Measurements from ENCODE around the gene FAM181B.

The FAM181B gene, protein sequence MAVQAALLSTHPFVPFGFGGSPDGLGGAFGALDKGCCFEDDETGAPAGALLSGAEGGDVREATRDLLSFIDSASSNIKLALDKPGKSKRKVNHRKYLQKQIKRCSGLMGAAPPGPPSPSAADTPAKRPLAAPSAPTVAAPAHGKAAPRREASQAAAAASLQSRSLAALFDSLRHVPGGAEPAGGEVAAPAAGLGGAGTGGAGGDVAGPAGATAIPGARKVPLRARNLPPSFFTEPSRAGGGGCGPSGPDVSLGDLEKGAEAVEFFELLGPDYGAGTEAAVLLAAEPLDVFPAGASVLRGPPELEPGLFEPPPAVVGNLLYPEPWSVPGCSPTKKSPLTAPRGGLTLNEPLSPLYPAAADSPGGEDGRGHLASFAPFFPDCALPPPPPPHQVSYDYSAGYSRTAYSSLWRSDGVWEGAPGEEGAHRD
- total RNA-seq = 0.04 to 0.10 reads per million in 2 donors

DNA sequence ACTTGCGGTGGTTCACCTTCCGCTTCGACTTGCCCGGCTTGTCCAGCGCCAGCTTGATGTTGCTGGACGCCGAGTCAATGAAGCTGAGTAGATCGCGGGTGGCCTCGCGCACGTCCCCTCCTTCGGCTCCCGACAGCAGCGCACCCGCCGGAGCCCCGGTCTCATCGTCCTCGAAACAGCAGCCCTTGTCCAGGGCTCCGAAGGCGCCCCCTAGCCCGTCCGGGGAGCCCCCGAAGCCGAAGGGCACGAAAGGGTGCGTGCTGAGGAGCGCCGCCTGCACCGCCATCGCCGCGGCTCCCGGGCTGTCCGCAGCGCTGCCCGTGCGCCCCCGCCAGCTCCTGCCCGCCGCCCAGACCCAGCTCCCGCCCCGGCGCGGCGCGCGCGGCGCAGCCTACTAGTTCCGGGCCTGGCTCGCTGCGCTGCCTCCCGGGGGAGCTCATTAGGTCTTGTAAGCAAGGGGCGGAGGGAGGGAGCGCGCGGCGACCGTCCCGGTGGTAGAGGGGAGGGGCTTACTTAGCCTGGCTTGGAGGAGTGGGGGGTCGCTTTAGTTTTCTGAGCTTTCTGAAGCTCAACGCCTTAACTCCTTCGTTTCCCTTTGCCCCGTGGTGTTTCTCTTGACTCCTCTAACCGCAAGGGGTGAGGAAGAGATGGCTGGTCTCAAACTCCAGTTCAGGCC lies at the start of gene FAM181B:
TSS of gene FAM181B (minus strand) at position 421 of the 676 bp plus-strand sequence. CDS start at position 286, 135 bp downstream.
- no peak for DNase-seq

DNA sequence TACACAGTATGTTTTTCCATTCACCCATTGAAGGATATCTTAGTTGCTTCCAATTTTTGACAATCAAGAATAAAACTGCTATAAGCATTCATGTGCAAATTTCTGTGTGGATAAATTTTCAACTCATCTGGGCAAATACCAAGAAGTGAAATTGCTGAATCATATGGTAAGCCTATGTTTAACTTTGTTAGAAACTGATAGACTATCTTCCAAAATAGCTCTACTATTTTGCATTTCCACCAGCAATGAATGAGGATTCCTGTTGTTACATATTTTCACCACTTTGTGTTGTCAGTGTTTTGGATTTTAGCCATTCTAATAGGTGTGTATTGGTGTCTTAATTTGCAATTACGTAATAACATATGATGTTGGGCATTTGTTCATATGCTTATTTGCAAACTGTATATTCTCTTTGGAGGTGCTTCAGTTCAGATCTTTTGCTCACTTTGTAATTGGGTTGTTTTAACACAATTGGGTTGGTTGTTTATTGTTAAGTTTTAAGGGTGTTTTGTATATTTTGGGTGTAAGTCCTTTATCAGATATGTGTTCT lies 49.2 kb upstream of the FAM181B start:
- DNase-seq = no peak

DNA sequence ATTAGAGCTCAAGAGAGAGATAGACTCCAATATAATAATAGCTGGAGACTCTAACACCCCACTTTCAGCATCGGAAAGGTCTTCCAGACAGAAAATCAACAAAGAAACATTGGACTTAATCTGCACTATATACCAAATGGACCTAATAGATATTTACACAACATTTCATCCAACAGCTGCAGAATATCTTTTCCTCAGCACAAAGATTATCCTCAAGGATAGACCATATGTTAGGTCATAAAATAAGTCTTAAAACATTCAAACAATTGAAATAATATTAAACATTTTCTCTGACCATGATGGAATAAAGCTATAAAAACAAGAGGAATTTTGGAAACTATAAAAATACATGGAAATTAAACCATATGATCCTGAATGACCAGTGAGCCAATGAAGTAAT lies 45.1 kb upstream of the FAM181B start:
- DNase-seq = no peak

DNA sequence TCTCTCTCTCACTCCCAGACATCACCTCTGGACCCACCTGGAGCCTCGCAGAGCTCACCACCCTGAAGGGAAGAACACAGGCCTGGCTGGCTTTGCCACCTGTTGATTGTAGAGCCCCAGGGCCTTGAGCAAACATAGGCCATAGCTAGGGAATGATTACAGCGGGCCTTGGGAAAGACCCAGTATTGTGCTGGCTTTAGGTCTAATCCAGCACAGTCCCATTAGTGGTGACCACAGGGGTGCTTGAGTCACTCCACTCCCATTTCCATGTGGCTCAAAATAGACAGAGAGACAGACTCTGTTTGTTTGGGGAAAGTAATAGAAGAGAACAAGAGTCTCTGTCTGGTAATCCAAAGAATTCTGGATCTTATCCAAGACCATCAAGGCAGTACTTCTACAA lies 42.7 kb upstream of the FAM181B start:
- no peak for DNase-seq

DNA sequence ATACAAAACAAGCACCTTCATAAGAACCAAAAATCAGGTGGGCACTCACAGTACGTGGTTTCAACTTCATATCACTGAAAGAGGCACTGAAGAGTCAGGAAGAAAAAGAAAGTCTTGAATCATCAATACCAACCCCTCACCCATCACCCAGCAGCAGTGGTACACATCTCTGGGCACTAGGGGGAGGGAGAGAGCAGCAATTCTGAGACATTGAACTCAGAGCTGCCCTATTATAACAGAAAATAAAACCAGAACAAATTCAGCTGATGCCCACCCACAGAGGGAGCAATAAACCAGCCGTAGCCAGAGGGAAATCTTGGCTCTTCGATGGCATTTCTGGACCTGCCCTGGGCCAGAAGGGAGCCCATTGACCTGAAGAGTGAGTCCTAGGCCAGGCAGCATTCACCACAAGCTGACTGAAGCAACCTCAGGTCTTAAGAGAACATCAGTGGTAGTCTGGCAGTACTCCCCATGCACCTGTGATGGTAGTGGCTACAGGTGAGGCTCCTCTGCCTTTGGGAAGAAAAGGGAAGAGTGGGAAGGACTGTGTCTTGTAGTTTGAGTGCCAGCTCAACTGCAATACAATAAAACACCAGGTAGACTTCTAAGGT lies 42.2 kb upstream of the FAM181B start:
- DNase-seq = no peak

DNA sequence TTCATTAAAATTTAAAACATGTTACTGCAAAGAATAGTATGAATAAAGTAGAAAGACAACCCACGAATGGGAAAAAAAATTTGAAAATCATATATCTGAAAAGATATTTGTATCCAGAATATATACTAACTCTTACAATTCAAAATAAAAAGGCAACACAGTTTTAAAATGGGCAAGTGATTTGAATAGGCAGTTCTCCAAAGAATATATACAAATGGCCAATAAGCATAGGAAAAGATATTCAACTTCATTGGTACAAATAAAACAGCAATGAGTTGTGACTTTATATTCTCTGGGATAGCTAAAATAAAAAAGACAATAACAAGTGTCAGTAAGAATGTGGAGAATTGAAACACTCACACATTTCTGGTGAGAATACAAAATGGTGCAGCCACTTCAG lies 41.6 kb upstream of the FAM181B start:
- no peak for DNase-seq

- DNase-seq = no peak
These were observed 38.1 kb upstream of the FAM181B start for GRCh38 chr11:82771781-82772180.

DNA sequence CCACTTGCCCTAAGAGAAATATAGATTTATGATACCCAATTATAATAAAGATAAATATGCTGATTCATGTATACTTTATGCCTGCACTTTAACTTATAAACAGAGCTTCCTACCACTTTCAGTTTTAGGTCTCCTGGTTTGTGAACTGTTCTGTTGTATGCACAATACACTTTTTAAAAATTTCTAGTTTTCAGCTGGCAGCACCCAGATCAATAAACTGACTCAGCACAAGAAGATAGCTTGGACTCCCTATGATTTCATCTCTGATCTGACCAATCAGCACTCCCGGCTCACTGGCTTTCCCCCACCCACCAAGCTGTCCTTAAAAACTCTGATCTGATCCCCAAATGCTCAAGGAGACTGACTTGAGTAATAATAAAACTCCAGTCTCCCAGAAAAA lies 33.5 kb upstream of the FAM181B start:
- no peak for DNase-seq

DNA sequence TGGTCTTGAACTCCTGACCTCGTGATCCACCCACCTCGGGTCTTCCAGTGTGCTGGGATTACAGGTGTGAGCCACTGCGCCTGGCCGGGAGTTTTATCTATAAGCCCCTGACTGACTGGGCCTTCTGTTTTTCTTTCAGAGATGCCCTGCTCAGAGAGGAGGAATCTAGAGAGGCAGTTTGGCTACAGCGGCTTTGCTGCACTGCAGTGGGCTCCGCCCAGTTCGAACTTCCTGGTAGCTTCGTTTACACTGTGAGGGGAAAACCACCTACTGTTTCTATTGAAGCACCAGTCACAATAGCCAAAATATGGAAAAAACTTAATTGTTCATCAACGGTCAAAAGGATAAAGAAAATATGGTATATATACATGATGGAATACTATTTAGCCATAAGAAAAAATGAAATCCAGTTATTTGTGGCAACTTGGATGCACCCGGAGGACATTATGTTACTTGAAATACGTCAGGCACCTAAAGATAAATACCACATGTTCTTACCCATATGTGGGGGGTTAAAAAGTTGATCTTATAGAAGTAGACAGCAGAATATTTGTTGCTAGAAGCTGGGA lies 31.9 kb upstream of the FAM181B start:
- no peak for DNase-seq

- DNase-seq = no peak
These were observed 29.5 kb upstream of the FAM181B start for GRCh38 chr11:82763167-82763566.

GRCh38 chr11:82759649-82760048 lies 26.0 kb upstream of the FAM181B start:
- no peak for DNase-seq

DNA sequence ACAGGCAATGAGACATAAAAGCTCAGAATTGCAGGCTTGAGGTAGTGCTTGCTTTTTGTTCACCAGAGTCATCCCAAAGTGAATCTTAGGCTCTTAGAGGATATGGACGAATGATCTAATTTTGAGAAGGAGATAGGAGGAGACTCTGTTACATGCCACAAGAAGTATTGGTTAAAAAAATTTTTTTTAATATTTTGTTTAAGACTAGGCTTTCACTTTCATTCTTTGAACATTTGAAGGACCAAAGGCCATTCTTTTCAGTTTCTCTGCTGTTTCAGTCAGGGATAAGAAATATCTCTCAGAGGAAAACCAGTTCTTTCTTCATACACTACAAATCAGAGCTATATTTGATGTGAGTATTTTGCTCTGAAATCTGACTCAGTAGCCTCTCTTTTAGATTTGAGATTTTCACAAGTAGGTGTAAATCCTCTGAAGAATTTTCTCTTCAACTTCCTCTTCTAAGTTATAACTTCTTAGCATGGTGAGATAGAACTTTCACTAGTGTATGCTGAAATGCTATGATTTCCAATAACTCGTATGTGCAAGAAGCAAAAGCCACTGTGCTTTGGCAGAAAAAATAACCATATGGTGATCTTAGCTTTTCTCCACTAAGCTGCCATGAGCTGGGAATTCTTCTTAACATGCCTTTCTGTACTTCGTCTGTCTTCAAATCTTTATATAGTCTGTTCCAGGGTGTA lies 24.1 kb upstream of the FAM181B start:
- DNase-seq = no peak

GRCh38 chr11:82756765-82757639 lies 23.3 kb upstream of the FAM181B start:
- no peak for DNase-seq

DNA sequence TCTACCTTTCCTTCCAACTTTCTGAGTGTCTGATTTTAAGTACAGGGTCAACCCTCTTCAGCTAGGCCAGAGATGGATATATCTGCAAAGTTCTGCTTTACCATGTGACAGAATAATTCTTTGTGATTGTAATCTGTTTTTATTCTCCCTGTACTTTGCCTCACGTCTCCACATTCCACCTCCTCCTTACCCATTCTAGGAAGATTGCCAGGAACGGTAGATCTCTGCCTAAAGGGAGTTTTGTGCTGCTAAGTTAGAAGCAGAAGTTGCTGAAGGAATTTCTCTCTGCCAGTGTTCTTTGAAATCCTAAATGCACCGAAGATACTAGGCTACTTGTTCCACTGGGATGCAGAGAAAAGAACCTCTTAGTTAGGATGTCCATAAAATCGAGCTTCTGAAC lies 20.7 kb upstream of the FAM181B start:
- DNase-seq = no peak

GRCh38 chr11:82753921-82754320 lies 20.3 kb upstream of the FAM181B start:
- DNase-seq = no peak

DNA sequence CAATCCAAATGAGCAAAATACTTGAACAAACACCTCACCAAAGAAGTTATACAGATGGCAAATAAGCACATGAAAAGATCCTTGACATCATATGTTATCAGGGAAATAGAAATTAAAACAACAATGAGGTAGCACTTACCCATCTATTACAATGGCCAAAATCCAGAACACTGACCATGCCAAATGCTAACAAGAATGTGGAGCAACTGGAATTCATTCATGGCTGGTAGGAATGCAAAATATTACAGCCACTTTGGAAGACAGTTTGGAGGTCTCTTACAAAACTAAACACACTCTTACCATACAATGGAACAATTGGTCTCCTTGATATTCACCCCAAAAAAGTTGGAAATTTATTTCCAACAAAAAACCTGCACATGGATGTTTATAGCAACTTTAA lies 19.1 kb upstream of the FAM181B start:
- DNase-seq = no peak

DNA sequence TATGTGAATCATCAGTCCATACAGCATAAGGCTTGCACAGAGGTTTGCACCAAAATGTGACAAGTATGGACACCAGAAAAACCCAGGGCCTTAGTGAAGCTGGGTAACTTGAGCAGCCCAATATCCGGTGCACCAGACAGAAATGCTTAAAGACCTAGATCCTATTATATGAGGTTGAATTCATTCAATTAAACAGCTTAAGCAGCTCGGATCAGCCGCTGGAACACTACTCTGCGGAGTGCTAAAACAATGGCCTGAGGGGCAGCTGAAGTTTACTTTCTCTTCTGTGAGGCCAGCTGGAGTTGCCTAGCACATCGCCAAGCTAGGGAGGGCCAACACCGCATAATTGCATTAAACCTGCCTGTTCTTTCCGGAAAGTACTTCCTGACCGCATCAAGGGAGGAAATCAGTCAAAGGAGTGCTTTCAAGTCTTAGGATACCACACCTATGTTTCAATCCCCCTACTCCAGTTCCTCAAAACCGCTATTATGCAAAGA lies 17.0 kb upstream of the FAM181B start:
- no peak for DNase-seq

GRCh38 chr11:82747471-82747870 lies 13.8 kb upstream of the FAM181B start:
- DNase-seq = no peak

- no peak for DNase-seq
These were observed 4.4 kb upstream of the FAM181B start for GRCh38 chr11:82738091-82738490.

DNA sequence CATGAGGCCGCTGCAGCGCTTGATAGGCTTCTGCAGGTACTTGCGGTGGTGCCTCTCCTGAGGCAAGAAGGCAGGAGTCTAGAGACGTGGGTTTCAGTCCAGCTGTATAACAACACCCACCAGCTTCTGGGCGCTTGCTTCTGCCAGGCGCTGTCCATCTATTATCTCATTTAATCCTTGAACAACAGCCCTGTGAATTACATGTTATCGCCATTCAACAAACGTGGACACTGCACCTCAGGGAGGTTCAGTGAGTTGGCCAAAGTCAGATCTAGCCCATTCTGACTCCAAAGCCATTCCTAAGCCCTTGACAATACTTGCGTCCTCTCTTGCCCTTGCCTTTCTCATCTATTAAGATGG lies 436 bp upstream of the FAM181B start:
- DNase-seq = no peak

DNA sequence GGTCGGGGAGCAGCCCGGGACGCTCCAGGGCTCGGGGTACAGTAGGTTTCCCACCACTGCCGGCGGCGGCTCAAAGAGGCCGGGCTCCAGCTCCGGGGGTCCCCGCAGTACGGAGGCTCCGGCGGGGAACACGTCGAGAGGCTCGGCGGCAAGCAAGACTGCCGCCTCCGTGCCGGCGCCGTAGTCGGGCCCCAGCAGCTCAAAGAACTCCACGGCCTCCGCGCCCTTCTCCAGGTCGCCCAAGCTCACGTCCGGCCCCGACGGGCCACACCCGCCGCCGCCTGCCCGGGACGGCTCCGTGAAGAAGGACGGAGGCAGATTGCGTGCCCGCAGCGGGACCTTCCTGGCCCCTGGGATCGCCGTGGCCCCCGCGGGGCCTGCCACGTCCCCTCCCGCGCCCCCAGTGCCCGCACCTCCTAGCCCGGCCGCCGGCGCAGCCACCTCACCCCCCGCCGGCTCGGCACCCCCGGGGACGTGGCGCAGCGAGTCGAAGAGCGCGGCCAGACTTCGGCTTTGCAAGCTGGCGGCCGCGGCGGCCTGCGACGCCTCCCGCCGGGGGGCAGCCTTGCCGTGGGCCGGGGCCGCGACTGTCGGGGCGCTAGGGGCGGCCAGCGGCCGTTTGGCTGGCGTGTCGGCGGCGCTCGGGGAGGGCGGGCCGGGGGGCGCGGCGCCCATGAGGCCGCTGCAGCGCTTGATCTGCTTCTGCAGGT lies 775 bp downstream of the FAM181B start:
- no peak for DNase-seq
